NCI-H1105 (cell line): ENCODE results near the gene METTL25.

Experiments
- DNase-seq: peaks from one replicate; lab custom pipeline; 2025; lab: John Stamatoyannopoulos, UW

METTL25 gene

DNA sequence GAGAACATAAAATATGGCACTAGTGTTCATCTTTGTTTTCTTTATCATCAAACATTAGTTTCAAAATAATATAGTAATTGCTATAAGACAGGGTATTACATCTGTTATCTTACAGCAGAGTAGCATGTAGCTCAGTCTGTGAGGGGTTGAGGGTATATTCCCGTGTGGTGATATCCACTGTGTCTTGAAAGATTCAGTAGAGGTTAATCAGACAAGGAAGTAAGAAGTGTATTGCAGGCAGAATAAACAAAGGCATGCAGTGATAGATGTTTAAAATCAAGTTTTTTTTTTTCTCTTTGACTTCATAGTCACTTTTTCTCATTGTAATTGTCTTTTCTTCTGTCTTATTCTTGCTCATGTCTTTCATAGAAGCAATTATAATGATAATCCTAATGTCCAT, 48.3 kb downstream of the METTL25 start:
- no peak for DNase-seq

DNA sequence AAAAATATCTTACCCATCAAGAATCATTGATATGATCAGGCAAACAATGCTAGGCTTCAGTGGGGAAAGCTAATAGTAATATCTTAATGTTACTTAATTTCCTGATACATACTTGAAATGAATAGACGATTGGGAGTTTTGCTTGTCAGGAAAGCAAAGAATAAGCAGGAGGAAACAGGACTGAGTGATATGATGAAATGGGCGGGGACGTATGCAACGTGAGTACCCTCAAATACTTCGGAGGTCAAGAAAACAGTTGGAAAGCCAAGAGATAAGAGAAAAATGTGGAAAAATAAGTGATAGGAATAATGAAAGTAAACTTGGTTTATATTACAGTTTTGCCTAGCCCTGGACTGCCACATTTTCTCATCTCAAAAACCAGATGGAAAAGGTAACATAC, 49.2 kb downstream of the METTL25 start:
- DNase-seq = no peak

DNA sequence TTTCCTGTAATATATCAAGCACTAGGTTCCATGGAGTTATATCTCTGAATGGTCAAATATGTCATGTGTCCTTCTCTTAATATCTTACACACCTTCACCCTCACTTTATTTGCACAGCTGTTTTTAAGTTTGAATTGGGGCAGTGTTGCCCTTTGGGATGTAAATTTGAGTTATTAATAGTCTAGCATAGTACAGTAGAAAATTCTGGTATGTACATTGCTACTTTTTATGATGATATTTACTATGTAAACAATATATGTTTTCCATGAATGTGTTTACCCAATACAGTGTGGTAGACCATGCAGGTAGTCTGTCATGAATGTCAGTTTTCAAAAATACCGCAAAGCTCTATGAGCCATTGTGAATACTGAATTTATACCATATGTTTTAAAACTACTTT, 50.5 kb downstream of the METTL25 start:
- no peak for DNase-seq

DNA sequence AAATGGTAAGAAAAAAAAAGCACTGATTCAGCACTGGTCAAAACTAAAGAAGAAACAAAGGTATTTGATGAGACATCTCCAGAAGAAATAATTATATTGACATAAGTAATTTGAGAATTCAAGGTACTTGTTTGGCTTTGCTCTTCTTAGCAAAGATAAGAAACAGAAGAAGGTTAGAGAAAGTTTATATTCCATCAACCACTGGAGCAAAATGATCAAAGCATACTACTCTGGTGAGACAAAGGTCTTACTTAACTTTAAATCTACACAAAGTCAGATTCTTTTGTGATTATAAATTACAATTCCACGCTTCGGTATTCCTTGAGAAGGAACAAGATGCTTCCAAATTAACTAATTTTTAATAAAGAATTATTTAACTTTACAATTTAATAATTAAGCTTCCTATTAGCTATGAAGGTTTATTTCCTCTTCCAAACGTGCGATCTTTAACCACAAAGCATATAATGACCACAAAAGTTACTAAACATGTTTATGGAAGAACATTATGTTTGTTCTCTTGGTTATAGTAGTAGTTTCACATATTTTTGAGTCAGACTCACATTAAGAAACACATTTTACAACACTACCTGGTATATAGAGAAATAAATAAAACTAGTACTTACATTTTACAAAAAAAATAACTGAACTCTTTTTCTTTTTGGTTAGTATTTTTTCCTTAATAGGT, 53.4 kb downstream of the METTL25 start:
- DNase-seq = no peak

DNA sequence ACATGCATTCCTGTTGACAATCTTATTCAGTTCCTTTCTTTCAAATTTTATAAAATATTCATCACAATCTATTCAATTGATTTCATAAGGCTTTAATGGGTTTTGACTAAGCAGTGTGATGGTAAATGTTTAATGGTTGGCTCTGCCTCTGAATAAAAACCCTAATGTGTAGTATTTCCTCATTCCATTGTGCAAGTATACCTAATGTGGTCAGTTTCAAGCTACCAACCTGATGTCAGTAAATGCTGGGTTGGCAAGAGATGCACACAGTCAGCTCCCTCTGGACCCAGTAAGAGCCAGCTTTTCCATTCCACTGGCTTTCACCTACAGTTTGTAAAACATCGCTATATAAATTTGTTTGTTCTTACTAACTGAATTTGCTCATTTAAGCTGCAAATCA, 53.9 kb downstream of the METTL25 start:
- DNase-seq = no peak

DNA sequence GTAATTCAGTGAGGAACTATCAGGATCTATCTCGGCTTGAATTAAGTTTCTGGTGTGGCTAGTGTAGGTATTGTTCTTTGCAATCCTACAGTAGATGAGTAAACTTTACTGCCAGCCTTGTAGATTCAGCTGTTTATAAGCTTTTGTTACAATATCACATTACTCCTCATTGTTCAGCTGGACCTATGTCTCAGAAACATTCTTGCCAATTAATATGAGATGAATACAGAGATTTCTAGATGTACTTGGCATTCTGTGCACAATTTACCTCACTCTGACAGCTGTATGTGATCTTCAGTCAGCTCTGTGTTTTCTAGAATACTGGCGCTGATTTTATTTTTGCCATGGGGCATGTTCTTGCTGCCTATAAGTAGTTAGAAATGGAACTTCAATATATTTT, 55.7 kb downstream of the METTL25 start:
- DNase-seq = no peak

DNA sequence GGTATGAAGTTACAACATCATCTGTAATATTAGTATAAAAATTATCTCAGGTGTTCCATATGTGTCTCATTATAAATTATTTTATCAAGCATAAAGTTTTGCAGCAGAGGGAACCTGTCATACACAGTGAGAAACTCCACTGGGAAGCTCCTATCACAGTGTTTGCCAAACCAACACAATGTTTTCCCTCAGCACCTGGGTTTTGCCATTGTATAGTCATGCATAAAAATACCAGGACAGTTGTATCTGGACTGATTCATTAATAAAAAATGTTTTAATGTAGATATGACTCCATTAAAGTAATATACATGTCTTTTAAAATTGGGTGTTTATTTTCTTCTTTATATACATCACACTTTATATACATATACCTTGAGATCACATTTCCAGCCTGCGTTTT, 56.6 kb downstream of the METTL25 start:
- no peak for DNase-seq

DNA sequence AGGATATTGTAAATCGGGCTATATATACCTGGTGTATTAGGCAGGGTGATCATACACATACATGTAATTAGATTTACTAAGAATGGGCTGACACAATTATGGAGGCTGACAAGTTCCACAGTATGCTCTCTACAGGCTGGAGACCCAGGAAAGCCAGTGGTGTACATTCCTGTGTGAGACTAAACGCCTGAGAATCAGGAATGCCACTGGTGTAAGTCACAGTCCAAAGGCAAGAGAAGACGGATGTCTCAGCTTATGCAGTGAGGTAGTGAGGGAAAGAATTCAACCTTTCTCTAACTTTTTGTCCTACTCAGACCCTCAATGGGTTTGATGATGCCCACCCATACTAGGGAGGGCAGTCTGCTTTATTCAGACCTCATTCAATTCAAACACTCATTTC, 57.1 kb downstream of the METTL25 start:
- DNase-seq = no peak

DNA sequence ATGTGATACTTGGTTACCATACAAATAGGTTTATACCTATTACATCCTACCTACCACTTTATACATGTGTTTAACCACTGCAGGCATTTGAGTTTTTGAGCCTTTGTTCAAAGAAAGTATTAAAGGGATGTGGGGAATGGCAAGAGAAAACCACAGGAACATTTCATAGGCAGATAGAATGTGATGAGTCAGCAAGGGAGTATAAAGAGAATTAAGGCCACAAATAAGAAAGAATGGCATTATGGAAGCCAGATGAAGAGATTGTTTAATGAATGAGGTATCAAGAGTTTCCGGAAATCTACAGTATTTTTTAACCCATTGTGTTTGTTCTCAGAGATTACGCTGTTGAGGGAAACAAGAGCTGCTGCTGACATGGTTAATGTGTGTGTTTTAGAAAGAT, 66.9 kb downstream of the METTL25 start:
- DNase-seq = no peak

DNA sequence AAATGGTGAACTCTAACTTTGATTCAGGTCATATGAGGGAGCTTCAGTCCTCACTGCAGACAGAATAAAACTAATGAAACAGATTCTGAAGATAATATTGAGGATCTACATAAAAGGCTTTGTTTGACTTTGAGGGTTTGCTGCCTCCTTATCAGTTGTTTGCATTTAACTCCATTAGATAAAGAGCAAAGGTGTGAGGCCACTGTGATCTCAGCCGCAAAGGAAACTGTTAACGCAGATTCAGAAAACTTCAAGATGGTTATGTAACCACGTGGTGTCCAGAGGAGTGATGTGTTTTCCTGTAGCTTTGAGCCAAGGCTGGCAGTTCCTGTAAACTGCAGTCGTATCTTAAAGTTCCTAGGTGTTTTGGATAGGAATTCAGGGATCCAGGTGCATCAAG, 67.8 kb downstream of the METTL25 start:
- no peak for DNase-seq

DNA sequence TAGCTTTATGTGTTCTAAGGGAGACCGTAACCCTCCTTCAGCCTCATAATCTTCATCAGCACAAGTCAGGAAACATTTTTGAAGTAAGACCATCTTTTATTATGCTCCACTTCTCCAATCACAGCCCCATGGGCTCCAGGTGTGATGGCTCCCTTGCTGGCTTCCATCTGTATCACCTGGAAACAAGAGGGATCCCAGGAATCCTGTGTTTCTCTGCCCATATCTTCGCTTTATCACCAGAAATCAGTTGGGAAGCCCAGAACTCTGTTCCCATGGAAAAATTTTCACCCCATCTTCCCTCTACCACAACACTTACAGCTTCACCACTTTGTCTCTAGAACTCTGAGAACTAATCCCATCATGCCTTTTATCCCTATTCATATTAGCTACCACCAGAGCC, 68.3 kb downstream of the METTL25 start:
- DNase-seq = no peak

DNA sequence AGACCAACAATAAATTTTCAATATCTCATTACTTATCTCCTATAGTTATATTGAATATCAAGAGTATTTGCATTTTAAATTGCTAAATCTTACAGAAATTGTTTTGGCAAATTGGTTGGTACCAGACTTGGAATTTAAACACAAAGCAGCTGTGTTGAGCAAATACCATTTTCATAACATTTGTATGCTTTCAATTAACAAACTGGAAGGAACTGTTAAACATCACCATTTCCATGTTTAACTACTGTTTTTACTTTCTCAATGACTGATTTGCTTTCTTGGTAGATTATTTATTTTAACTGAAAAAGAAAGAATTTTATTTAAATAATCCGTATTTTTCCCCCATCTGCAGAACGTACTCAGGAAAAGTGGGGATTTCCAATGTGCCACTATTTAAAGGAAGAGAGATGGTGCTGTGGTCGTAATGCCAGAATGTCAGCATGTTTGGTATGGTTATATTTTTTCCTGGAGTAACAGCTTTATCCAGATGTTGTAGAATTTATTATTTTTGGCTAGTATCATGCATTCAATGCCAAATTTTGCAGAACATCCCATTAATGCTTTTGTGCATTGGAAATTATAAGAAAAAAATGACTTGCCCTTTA, 72.3 kb downstream of the METTL25 start:
- no peak for DNase-seq

DNA sequence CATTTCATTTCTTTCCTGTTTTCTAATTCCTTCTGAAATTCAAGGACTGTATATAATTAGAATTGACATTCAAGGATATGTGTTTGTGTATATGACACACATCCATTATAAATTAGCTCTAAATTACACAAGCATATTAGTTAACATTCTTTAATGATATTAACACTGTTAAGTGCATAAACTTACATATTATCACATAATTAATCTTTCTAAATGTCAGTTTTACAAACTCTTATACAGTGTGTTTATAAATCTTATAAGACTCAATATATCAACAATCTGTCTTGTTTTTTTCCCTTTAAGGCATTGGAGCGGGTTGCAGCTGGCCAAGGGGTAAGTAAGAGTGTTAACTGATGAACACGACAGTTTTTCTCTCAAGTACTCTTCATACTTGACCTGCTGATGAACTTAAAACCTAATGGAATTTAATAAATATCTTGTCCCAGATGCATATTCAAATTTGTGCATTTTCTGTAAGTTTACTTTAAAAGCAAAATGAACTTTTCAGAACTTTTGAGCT, 76.1 kb downstream of the METTL25 start:
- no peak for DNase-seq

DNA sequence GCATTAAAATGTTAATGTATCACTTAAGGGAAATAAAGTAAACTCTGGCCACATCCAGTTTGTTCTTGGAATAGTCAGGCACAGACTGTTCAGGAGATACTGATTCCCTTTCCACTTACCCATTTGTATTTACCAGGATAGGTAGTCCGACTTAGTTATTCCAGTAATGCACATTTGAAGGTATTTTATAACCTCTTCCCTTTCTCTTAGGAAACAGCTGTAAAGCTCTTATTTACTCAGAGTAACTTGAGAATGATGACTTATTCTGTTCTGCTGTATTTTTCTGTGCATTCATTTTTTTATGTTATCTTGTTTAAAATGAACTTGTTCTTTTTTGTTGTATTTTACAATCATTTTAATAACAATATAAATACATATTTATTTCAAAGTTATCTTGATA, 78.0 kb downstream of the METTL25 start:
- DNase-seq = no peak

DNA sequence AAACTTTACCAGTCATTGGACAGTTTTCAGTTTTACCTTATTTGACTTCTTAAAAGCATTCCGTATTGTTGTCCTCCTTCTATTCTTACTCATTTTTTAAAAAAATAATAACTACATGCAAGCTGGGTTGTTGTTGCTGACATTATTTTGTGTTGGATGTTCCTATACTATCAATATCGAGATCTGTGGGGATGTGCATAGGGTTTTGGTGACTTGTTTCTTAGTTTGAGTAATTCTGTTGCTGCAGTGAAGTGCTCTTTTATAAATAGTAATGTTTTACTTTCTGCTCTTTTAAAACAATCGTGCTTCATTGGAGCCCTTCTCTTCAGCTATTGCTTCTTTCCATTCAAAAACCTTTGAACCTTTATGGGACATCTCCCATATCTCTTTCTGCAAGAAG, 79.4 kb downstream of the METTL25 start:
- DNase-seq = no peak

DNA sequence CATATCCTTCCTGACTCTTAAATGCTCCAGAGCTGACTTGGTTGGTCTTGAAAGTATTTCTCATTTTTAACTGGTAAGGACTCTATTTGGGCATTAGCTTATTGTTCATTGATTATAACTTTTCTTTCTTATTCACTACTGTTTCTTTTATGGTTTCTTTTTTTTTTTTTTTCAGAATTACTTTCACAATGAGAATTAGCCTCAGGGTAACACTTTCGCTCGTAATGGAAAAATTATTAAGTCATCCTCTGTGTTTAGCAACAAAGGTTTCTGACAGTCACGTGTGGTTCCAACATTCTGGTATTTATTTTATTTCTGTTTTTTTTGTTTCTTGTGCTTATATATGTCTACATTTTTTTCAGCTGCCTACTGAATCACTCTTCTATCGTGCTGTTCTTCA, 80.0 kb downstream of the METTL25 start:
- DNase-seq = no peak

DNA sequence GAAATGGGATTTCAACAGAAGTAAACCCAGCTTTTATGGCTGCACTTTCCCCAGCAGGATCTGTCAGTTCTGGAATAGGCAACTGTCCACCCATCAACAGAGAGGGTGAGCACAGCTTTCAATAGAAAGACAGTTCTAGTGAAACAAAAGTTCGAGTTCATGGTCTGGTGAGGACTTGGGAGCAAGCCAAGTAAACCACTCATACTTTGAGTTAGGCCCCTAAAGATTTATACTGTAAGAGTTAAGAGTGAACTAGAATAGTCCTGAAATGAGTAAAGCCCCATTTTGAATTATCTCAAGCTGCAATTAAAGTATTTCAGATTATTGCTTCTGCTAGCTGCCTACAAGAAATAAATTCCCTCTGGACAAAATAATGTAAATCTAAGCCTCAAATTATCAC, 82.6 kb downstream of the METTL25 start:
- no peak for DNase-seq

DNA sequence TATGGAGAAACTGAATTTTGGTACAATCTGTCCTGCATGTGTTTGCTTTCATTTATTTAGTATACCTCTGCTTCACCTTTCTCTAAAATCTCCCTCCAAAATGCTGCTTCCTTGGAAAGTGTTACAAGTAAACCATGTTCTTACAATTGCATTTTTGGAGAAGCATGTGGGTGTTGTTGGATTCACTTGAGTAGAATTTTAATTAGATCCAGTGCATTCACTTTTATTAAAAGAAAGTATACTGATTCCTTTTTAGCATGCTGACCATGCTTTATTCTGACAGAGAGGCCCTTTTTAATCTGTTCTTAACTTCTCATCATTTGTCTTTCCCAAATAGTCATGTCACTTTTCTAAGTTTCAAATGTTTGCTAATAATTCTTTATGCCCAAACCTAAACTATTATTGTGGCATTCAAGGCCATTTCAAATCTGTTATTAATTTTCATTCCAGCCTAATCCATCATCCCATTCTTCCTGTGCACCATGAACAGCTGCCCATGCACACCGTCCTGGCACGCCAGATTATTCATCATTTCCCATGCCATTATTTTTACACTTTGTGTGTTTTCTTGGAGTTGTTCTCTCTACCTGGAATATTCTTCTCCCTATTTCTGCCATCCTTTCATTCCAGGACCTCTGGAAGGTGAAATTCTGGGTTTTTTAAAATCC, 90.7 kb downstream of the METTL25 start:
- DNase-seq = no peak

DNA sequence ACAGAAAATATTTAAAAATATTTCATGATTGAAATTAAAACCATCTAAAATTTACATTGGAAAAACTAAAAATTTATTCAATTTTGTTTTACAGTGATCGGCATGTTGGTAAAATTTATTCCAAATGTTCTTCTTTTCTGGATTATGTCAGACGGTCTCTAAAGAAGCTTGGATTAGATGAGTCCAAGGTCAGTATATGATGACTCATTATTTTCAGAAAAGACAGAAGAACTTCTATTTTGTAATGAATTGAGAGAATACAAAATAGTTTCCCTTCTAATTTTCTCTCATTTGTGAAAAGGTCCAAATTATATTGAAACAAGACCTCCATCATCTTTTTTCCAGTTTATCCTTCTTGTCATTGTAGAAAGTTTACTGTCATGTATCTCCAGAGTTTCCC, 98.3 kb downstream of the METTL25 start:
- DNase-seq = no peak

DNA sequence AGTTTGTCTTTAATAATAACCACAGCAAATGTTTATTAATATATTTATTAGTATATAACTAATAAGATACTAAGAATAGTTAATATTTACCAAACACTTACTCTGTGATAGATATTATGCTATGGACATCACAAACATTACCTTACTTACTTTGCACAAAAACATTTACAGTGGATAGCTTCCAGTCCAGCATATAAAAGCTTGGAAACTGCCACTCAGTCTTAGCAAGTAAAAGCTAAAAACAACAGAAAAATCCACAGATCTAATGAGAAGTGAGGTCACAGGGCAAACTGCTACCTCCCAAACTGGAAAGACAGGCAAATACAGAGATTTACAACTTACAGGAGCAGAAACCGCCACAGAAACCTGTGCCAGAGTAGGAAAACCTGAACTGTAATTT, 99.8 kb downstream of the METTL25 start:
- no peak for DNase-seq

DNA sequence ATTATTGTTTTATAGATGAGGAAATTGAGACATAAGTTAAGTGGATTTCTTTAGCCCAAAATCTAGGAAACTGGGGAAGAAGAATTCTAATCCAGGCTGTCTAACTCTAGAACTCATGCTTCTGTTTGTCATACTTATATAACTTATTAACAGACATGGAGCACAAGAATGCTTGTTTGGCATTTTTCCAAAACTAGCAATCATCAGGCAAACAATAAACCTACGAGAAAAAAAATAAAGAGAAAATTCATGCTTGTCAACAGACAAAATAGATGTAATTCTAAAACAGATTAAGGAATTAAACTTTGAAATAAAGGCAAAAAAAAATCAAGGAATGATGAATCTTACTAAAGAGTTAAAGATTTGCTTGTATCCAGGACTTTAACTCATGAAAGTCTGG, 103.1 kb downstream of the METTL25 start:
- DNase-seq = no peak

DNA sequence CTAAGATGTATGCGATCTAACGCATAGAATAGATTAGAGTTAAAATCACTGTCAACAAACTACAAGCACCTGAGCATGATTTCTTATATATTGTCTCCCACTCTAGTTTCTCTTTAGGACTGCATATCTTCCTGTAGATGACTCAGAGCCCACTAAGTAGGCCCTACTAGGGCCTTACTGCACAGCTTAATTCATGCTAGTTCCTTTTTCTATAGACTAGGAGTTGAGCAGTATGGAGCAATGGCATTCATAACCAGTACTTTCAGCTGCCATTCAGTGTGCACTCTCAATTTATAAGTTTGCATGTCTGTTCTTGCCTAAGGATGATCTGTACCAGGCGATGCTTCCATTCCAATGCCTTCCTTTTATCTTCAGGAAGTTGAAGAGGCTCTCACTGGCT, 103.5 kb downstream of the METTL25 start:
- DNase-seq = no peak

DNA sequence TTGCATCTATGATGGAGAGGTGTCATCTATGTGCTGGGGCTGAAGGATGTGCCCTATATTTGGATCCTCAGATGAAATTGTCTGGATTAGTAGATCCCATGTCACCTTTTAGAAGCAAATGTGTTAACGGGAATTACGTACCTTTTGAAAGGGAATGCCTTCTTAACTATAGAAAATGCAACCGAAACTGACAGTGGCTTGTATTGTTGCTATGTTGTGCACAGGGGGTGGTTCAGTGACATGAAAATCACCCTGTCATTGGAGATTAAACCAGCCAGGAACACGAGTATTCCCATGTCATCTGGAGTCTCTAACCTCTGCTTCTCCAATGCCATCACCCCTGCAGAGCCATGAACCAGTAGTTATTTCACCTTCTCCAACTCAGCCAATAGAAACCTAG, 110.2 kb downstream of the METTL25 start:
- DNase-seq = no peak
